ENCODE results near the gene ZBTB1. TPM values are rescaled to one million over a fixed set of nuclear protein-coding genes. Genes with fewer than 3 reads are reported as not detected.

The ZBTB1 gene
- total and polyA plus RNA-seq, 10 of the 15 experiments (the other 5 are each of a cell fraction or from before 2014, with no cell fraction given) = 12.3 to 127 (median 40.0) TPM

DNA sequence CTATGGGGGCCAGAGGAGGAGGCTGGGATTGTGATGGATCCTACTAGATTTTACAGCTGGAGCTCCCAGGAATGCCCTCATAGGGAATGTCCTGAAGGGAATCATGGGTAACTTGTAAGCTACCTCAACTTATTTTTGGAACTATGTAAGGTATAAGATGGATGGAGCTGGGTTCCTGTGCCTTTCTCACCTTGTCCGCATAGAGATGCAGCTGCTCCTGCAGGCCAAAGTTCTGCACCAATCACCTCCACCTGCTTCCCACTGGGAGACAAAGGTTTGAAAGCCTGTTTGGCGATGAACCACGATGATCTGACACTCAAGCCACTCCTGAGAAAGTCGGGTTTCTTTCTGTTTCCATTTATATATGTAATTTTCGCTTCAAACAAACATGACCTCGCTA lies 39.9 kb upstream of the ZBTB1 start:
- intact Hi-C loops (cut with micrococcal nuclease; ENCODE audit: unreplicated experiment) (no loop called here), in situ Hi-C loops (cut with MboI) (no loop called here)
- Histone ChIP-seq H3K9ac (ENCODE audit: control insufficient read depth, insufficient read depth, low read length) (peak overlapping the region; percentile 45; the same call in 1 of the 2 replicates), H3K4me3 (peak overlapping the region; percentile 79), H3K36me3 (ENCODE audit: control insufficient read depth in 2 of 2, insufficient read depth in 2 of 2, low read length in 1 of 2) (peaks cover 0 to 5% of the 10 kb centered on the region in 2 experiments; a peak in 2 of 4 replicates), H3K9me3 (replicated peaks; ENCODE audit: control insufficient read depth, insufficient read depth, low read length) (no peaks in the 10 kb centered on the region), H3K79me2 (ENCODE audit: control insufficient read depth, insufficient read depth, low read length) (no peaks in the 10 kb centered on the region), H3K4me1 (ENCODE audit: control insufficient read depth, insufficient read depth, low read length) (peaks cover 33% of the 10 kb centered on the region), H3K27ac (ENCODE audit: control insufficient read depth, insufficient read depth) (peak overlapping the region; percentile 29; the same call in 1 of the 2 replicates), H3K4me2 (ENCODE audit: control insufficient read depth, insufficient read depth) (peak overlapping the region; percentile 94), H3K27me3 (replicated peaks in 1 of 2; ENCODE audit: control insufficient read depth in 2 of 2, insufficient read depth in 2 of 2, low read length in 1 of 2) (no peaks in the 10 kb centered on the region), H4K20me1 (ENCODE audit: control insufficient read depth, insufficient read depth) (no peaks in the 10 kb centered on the region), H2AFZ (ENCODE audit: control insufficient read depth, low read depth, low read length) (peak overlapping the region; percentile 73)
- ChIA-PET CTCF (interaction anchor here (0.9 to 6.4 kb wide), 9 partner anchors 14 to 120 kb away, joined by 3 to 60 read pairs (median 11); no protein-coding TSS in a partner anchor), RAD21 (ENCODE audit: unreplicated experiment) (interaction anchor here (0.8 to 2.4 kb wide), 6 partner anchors 9 to 90 kb away, joined by 3 to 11 read pairs (median 4); no protein-coding TSS in a partner anchor), POLR2A (interaction anchor here (0.5 to 2.4 kb wide), 9 partner anchors 9 to 127 kb away, joined by 3 to 19 read pairs (median 3); partner anchors contain the start of gene MTHFD1), SMC1A (ENCODE audit: uncharacterized antibody, unreplicated experiment) (interaction anchor here (0.6 to 6.2 kb wide), 12 partner anchors 9 to 167 kb away, joined by 3 to 95 read pairs (median 3); no protein-coding TSS in a partner anchor)
- TSS peak; percentile 33 for BruUV-seq (replicated peaks)
- 10% methylated on average over 6 of the region's 6 CpGs for WGBS (ENCODE audit: insufficient coverage, insufficient replicate concordance, low lambda C conversion rate, missing lambda C conversion rate)
- FAIRE-seq (no peak), DNase-seq (ENCODE audit: low read depth, low spot score) (no peak), ATAC-seq (peak; percentile 4; the same call in 2 of the 3 replicates)
- TF ChIP-seq NFIC (IDR thresholded peaks at IDR 0.05; ENCODE audit: low read depth, low read length) = no peak
- TF ChIP-seq IKZF2 (IDR thresholded peaks at IDR 0.05) = peak in 1 of 2 experiments; percentile 18; a peak in 1 of 4 replicates
- 0 out of 2 replicates have a peak, but pooled peaks have one; percentile 35 for TF ChIP-seq NFYB (IDR thresholded peaks at IDR 0.05; ENCODE audit: insufficient read depth, low read depth, low read length)

DNA sequence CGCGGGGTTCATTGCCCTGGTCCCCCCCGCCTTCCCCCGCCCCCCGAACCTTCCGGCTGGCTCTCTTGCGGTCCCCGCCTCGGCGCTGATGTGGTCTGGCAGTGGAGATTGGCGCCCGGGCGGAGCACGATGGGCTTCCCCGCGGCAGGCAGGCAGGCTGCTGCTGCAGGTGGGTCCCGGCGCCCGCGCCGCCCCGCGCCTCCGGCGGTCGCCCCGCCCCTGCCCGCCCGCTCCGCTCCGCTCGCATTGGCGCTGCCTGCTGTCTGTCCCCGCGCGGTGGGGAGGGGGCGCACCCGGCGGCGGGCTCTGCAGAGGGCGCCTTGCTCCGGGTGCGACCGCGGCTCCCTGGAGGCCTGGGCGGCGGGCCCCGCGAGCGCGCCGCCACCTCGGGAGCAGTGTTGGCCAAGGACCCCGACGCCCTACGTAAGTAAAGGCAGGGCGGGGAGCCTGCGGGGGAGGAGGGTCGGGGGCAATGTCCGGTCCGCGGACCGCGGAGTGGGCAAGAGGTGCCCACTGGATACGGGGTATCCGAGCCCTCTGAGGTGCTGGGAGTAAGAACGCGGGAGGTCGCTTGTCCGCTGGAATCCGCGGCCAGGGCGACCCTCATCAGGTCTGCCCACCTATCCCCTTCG lies 39.3 kb upstream of the ZBTB1 start, which contains the start of gene AKAP5:
TSS of gene AKAP5 (plus strand) at position 309 of the 632 bp plus-strand sequence. CDS start 2,896 bp downstream, outside the sequence.
- Histone ChIP-seq H3K4me2 (ENCODE audit: control insufficient read depth, insufficient read depth) (peak within 1 kb of the TSS; percentile 94), H3K9me3 (replicated peaks; ENCODE audit: control insufficient read depth, insufficient read depth, low read length) (no peaks in the 10 kb centered on the region), H4K20me1 (ENCODE audit: control insufficient read depth, insufficient read depth) (no peaks in the 10 kb centered on the region), H3K27me3 (replicated peaks in 1 of 2; ENCODE audit: control insufficient read depth in 2 of 2, insufficient read depth in 2 of 2, low read length in 1 of 2) (no peaks in the 10 kb centered on the region), H3K79me2 (ENCODE audit: control insufficient read depth, insufficient read depth, low read length) (no peaks in the 10 kb centered on the region), H3K36me3 (ENCODE audit: control insufficient read depth in 2 of 2, insufficient read depth in 2 of 2, low read length in 1 of 2) (peaks cover 0 to 4% of the 10 kb centered on the region in 2 experiments; a peak in 1 of 4 replicates), H3K9ac (ENCODE audit: control insufficient read depth, insufficient read depth, low read length) (peak within 1 kb of the TSS; percentile 45; the same call in 1 of the 2 replicates), H3K4me3 (peak within 1 kb of the TSS; percentile 79), H2AFZ (ENCODE audit: control insufficient read depth, low read depth, low read length) (peak within 1 kb of the TSS; percentile 73), H3K4me1 (ENCODE audit: control insufficient read depth, insufficient read depth, low read length) (peaks cover 33% of the 10 kb centered on the region), H3K27ac (ENCODE audit: control insufficient read depth, insufficient read depth) (peak within 1 kb of the TSS; percentile 29; the same call in 1 of the 2 replicates)
- in situ Hi-C loops (cut with MboI) (no loop called here), intact Hi-C loops (cut with micrococcal nuclease; ENCODE audit: unreplicated experiment) (no loop called here)
- POLR2A ChIA-PET = interaction anchor here (0.5 to 2.4 kb wide), 11 partner anchors 8 to 128 kb away, joined by 3 to 16 read pairs (median 3); no protein-coding TSS in a partner anchor
- FAIRE-seq (no peak), DNase-seq (ENCODE audit: low read depth, low spot score) (no peak), ATAC-seq (peak; percentile 89)
- 1% methylated on average over 31 of the region's 74 CpGs for WGBS (ENCODE audit: insufficient coverage, insufficient replicate concordance, low lambda C conversion rate, missing lambda C conversion rate)
- RAD21 ChIA-PET (ENCODE audit: unreplicated experiment) = interaction anchor here (1.0 to 2.3 kb wide), 7 partner anchors 17 to 121 kb away, joined by 3 to 12 read pairs (median 6); partner anchors contain the start of gene MTHFD1
- SMC1A ChIA-PET (ENCODE audit: uncharacterized antibody, unreplicated experiment) = interaction anchor here (0.6 to 6.2 kb wide), 23 partner anchors 8 to 167 kb away, joined by 3 to 95 read pairs (median 4); partner anchors contain the start of gene ZBTB25
- CTCF ChIA-PET = interaction anchor here (0.9 to 6.4 kb wide), 13 partner anchors 13 to 121 kb away, joined by 3 to 60 read pairs (median 14); no protein-coding TSS in a partner anchor
- no TSS peak for BruUV-seq (replicated peaks)
- TF ChIP-seq KAT2A (conservative IDR thresholded peaks at IDR 0.05; ENCODE audit: control insufficient read depth, low read depth, low read length) (no peak), BHLHE40 (IDR thresholded peaks at IDR 0.05; ENCODE audit: borderline replicate concordance in 1 of 2, low read depth in 2 of 2, low read length in 1 of 2) (peak in 1 of 2 experiments; percentile 59; a peak in 2 of 4 replicates), BMI1 (IDR thresholded peaks at IDR 0.05; ENCODE audit: borderline replicate concordance) (no peak), RCOR1 (conservative IDR thresholded peaks at IDR 0.05; ENCODE audit: low read depth, low read length) (no peak), TCF3 (IDR thresholded peaks at IDR 0.05; ENCODE audit: borderline replicate concordance, insufficient read depth, low read depth, low read length) (0 out of 2 replicates have a peak, but pooled peaks have one; percentile 31)
- TF ChIP-seq, protein P1, sequence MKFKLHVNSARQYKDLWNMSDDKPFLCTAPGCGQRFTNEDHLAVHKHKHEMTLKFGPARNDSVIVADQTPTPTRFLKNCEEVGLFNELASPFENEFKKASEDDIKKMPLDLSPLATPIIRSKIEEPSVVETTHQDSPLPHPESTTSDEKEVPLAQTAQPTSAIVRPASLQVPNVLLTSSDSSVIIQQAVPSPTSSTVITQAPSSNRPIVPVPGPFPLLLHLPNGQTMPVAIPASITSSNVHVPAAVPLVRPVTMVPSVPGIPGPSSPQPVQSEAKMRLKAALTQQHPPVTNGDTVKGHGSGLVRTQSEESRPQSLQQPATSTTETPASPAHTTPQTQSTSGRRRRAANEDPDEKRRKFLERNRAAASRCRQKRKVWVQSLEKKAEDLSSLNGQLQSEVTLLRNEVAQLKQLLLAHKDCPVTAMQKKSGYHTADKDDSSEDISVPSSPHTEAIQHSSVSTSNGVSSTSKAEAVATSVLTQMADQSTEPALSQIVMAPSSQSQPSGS (IDR thresholded peaks at IDR 0.05; ENCODE audit: low read length) = no peak

Data from GM12878 (cell line).